ENCODE data around the gene CCDC183.

- TF ChIP-seq POLR2A (IDR thresholded peaks at IDR 0.05; ENCODE audit: low read depth, low read length) (no peak), POLR2AphosphoS5 (IDR thresholded peaks at IDR 0.05; ENCODE audit: low read depth, low read length) (no peak), PAX5 (IDR thresholded peaks at IDR 0.05; ENCODE audit: insufficient read depth, low read length, severe bottlenecking) (no peak)
These were observed 21.6 kb upstream of the CCDC183 start for GRCh38 chr9:136774416-136775045.
